HepG2 (cell line): ENCODE results near the gene CHDH. TPM values are rescaled to one million over a fixed set of nuclear protein-coding genes. Genes with fewer than 3 reads are reported as not detected.

Experiments used
- ARNT2 ChIP-seq: sonication (generic); formaldehyde crosslinking; IDR thresholded peaks from 2 replicates; pipeline ENCODE4 v1.8.0; 2022; ENCODE audit warnings: mild to moderate bottlenecking, low read depth, missing genetic modification reagents, moderate library complexity
- ATF7 ChIP-seq, 2 experiments: fragments of 450-650 bp in 1 of 2; sonication (generic) in 1 of 2; formaldehyde crosslinking in 1 of 2; IDR thresholded peaks; 2 replicates each; pipeline versions ENCODE4 v1.4.0 to v1.6.1; 2016 to 2020; ENCODE audit warnings: antibody characterized with exemption in 1 of 2, mild to moderate bottlenecking in 1 of 2, missing genetic modification reagents in 1 of 2
- CEBPG ChIP-seq: IDR thresholded peaks from 2 replicates; pipeline ENCODE4 v1.6.1; 2016
- KDM6A ChIP-seq: IDR thresholded peaks from 2 replicates; pipeline ENCODE4 v1.6.1; 2016; ENCODE audit warnings: low read depth
- MED1 ChIP-seq: sonication (generic); formaldehyde crosslinking; IDR thresholded peaks from 2 replicates; pipeline ENCODE4 v1.4.0; 2020; ENCODE audit warnings: missing genetic modification reagents
- PCBP2 ChIP-seq: fragments of 200-400 bp; formaldehyde crosslinking; optimal IDR thresholded peaks from 2 replicates; pipeline ENCODE3; 2018; ENCODE audit warnings: low read length, low read depth; ENCODE audit not compliant: poor library complexity, severe bottlenecking
- POLR2G ChIP-seq: fragments of 200-400 bp; formaldehyde crosslinking; IDR thresholded peaks from 2 replicates; pipeline ENCODE4 v1.6.1; 2018; ENCODE audit warnings: mild to moderate bottlenecking, low read depth, low read length, moderate library complexity
- SAFB2 ChIP-seq: sonication (generic); formaldehyde crosslinking; IDR thresholded peaks from 2 replicates; pipeline ENCODE4 v1.5.1; 2020; ENCODE audit warnings: missing genetic modification reagents, low read depth, mild to moderate bottlenecking, borderline replicate concordance
- SCMH1 ChIP-seq: sonication (generic); formaldehyde crosslinking; IDR thresholded peaks from 2 replicates; pipeline ENCODE4 v1.9.0; 2021; ENCODE audit warnings: missing genetic modification reagents, mild to moderate bottlenecking, borderline replicate concordance
- TBX2 ChIP-seq: sonication (generic); formaldehyde crosslinking; IDR thresholded peaks from 2 replicates; pipeline ENCODE4 v1.5.0; 2020; ENCODE audit warnings: missing genetic modification reagents, mild to moderate bottlenecking, borderline replicate concordance
- TEF ChIP-seq: sonication (generic); formaldehyde crosslinking; IDR thresholded peaks from 2 replicates; pipeline ENCODE4 v1.5.0; 2020; ENCODE audit warnings: missing genetic modification reagents
- YEATS4 ChIP-seq: sonication (generic); formaldehyde crosslinking; IDR thresholded peaks from 2 replicates; pipeline ENCODE4 v1.4.0; 2020; ENCODE audit warnings: missing genetic modification reagents, borderline replicate concordance
- ZNF10 ChIP-seq: sonication (generic); formaldehyde crosslinking; IDR thresholded peaks from 2 replicates; pipeline ENCODE4 v1.4.0; 2020; ENCODE audit warnings: mild to moderate bottlenecking, low read depth, missing genetic modification reagents, borderline replicate concordance
- ZNF121 ChIP-seq: sonication (generic); formaldehyde crosslinking; IDR thresholded peaks from 2 replicates; pipeline ENCODE4 v1.5.0; 2020; ENCODE audit warnings: mild to moderate bottlenecking, missing genetic modification reagents
- ZNF138 ChIP-seq: sonication (generic); formaldehyde crosslinking; IDR thresholded peaks from 2 replicates; pipeline ENCODE4 v1.5.0; 2020; ENCODE audit warnings: mild to moderate bottlenecking, low read depth, missing genetic modification reagents
- ZNF17 ChIP-seq: sonication (generic); formaldehyde crosslinking; IDR thresholded peaks from 2 replicates; pipeline ENCODE4 v1.5.0; 2020; ENCODE audit warnings: mild to moderate bottlenecking, missing genetic modification reagents
- ZNF230 ChIP-seq: sonication (generic); formaldehyde crosslinking; IDR thresholded peaks from 2 replicates; pipeline ENCODE4 v1.4.0; 2020; ENCODE audit warnings: mild to moderate bottlenecking, missing genetic modification reagents
- ZNF263 ChIP-seq: sonication (generic); formaldehyde crosslinking; IDR thresholded peaks from 2 replicates; pipeline ENCODE4 v1.4.0; 2020; ENCODE audit warnings: missing genetic modification reagents
- ZNF34 ChIP-seq: sonication (generic); formaldehyde crosslinking; IDR thresholded peaks from 2 replicates; pipeline ENCODE4 v1.4.0; 2020; ENCODE audit warnings: mild to moderate bottlenecking, missing genetic modification reagents, borderline replicate concordance
- ZNF546 ChIP-seq: sonication (generic); formaldehyde crosslinking; conservative IDR thresholded peaks from 2 replicates; pipeline ENCODE4 v1.8.1; 2023; ENCODE audit warnings: mild to moderate bottlenecking, missing genetic modification reagents
- ZNF552 ChIP-seq: sonication (generic); formaldehyde crosslinking; IDR thresholded peaks from 2 replicates; pipeline ENCODE4 v1.9.0; 2022; ENCODE audit warnings: missing genetic modification reagents, mild to moderate bottlenecking, borderline replicate concordance
- ZNF773 ChIP-seq: sonication (generic); formaldehyde crosslinking; IDR thresholded peaks from 2 replicates; pipeline ENCODE4 v1.4.0; 2020; ENCODE audit warnings: missing genetic modification reagents, borderline replicate concordance
- ZNF781 ChIP-seq: sonication (generic); formaldehyde crosslinking; IDR thresholded peaks from 2 replicates; pipeline ENCODE4 v1.5.1; 2020; ENCODE audit warnings: borderline replicate concordance, mild to moderate bottlenecking, missing genetic modification reagents; ENCODE audit errors: not compliant biosample characterization
- ZSCAN31 ChIP-seq: sonication (generic); formaldehyde crosslinking; IDR thresholded peaks from 2 replicates; pipeline ENCODE4 v1.5.0; 2020; ENCODE audit warnings: low read depth, mild to moderate bottlenecking, missing genetic modification reagents
- polyA plus RNA-seq, 8 experiments: library from polyadenylated mRNA; depleted of rRNA in 3 of 8; stranded (reverse) in 7 of 8; unstranded in 1 of 8; fragments of >200 nt; fragmentation: Illumina TruSeq in 4 of 8; extraction: Trizol in 4 of 8; gene quantifications; 2 replicates each; pipeline versions ENCODE4 v1.2.1 to v1.2.3, GENCODE V29; 2011 to 2016; ENCODE audit warnings: low read depth in 4 of 8, missing spikeins in 1 of 8, mixed read lengths in 1 of 8; ENCODE audit not compliant: insufficient read depth in 1 of 8
- total RNA-seq, 5 experiments: library from RNA; depleted of rRNA; stranded (reverse); fragments of >200 nt; fragmentation: Illumina TruSeq; extraction: Trizol; gene quantifications; 2 replicates each; pipeline ENCODE4 v1.2.3, GENCODE V29; 2016; ENCODE audit warnings: low read depth in 1 of 5
- TF ChIP-seq, protein P1 (sequence below): fragments of 450-650 bp; IDR thresholded peaks from 2 replicates; pipeline ENCODE4 v1.6.1; 2016
- TF ChIP-seq, protein P2 (sequence below): IDR thresholded peaks from 2 replicates; pipeline ENCODE4 v1.6.1; 2018; ENCODE audit warnings: missing genetic modification reagents

The CHDH gene
- total and polyA plus RNA-seq, 2 of the 13 experiments (the other 11 are each of a cell fraction or from before 2014, with no cell fraction given): 28.1 to 48.9 TPM

- TF ChIP-seq, protein P1, sequence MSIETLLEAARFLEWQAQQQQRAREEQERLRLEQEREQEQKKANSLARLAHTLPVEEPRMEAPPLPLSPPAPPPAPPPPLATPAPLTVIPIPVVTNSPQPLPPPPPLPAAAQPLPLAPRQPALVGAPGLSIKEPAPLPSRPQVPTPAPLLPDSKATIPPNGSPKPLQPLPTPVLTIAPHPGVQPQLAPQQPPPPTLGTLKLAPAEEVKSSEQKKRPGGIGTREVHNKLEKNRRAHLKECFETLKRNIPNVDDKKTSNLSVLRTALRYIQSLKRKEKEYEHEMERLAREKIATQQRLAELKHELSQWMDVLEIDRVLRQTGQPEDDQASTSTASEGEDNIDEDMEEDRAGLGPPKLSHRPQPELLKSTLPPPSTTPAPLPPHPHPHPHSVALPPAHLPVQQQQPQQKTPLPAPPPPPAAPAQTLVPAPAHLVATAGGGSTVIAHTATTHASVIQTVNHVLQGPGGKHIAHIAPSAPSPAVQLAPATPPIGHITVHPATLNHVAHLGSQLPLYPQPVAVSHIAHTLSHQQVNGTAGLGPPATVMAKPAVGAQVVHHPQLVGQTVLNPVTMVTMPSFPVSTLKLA: no peak
- no peak for TF ChIP-seq PCBP2
- TF ChIP-seq ZNF781 (CRISPR knock-in tag): no peak
- TF ChIP-seq ZNF138 (CRISPR knock-in tag): peak; percentile 97
- TF ChIP-seq ZSCAN31 (CRISPR knock-in tag): peak; percentile 99
- TF ChIP-seq MED1: peak; percentile 92
- TF ChIP-seq KDM6A: no peak
- peak; percentile 70; the same call in 1 of the 2 replicates for TF ChIP-seq ZNF773 (CRISPR knock-in tag)
- TF ChIP-seq SAFB2 (CRISPR knock-in tag): peak; percentile 63; the same call in 1 of the 2 replicates
- TF ChIP-seq ZNF552: 0 out of 2 replicates have a peak, but pooled peaks have one; percentile 63
- no peak for TF ChIP-seq ZNF546
- no peak; the same call in 1 of the 2 replicates for TF ChIP-seq TEF (CRISPR knock-in tag)
- peak; percentile 98 for TF ChIP-seq YEATS4 (CRISPR knock-in tag)
- TF ChIP-seq ARNT2 (CRISPR knock-in tag): peak; percentile 95
- no peak for TF ChIP-seq CEBPG (CRISPR knock-in tag)
- peak; percentile 98 for TF ChIP-seq POLR2G
- TF ChIP-seq ZNF17 (CRISPR knock-in tag): no peak
- peak; percentile 88 for TF ChIP-seq TBX2 (CRISPR knock-in tag)
- no peak for TF ChIP-seq ATF7 (IDR thresholded peaks at IDR 0.05)
- peak; percentile 54; the same call in 1 of the 2 replicates for TF ChIP-seq ATF7 (CRISPR knock-in tag; IDR thresholded peaks at IDR 0.05)
- peak; percentile 93 for TF ChIP-seq ZNF121
- TF ChIP-seq ZNF10 (CRISPR knock-in tag): no peak
- TF ChIP-seq ZNF230 (CRISPR knock-in tag): peak; percentile 92; the same call in 1 of the 2 replicates
- no peak for TF ChIP-seq SCMH1 (CRISPR knock-in tag)
- TF ChIP-seq, protein P2, sequence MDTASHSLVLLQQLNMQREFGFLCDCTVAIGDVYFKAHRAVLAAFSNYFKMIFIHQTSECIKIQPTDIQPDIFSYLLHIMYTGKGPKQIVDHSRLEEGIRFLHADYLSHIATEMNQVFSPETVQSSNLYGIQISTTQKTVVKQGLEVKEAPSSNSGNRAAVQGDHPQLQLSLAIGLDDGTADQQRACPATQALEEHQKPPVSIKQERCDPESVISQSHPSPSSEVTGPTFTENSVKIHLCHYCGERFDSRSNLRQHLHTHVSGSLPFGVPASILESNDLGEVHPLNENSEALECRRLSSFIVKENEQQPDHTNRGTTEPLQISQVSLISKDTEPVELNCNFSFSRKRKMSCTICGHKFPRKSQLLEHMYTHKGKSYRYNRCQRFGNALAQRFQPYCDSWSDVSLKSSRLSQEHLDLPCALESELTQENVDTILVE: peak; percentile 55; the same call in 1 of the 2 replicates
- peak; percentile 67 for TF ChIP-seq ZNF263 (CRISPR knock-in tag)
- TF ChIP-seq ZNF34: peak; percentile 93; the same call in 1 of the 2 replicates
Measured at GRCh38 chr3:53846134-53846850, at the start of gene CHDH, which contains the start of gene IL17RB (continued).
